ENCODE data around the gene SVIL.
"Not testable (repeated sequence)": the region's sequence is repeated elsewhere in the genome, so short reads cannot be mapped to it uniquely, and the experiment has no call there.

SVIL gene

GRCh38 chr10:29446327-29446726, 188.4 kb downstream of the SVIL start:
- H3K9me3 ChIP-seq (ENCODE audit: control insufficient read depth, insufficient read depth, low read length): no peaks in the 10 kb centered on the region
- no peak overlapping the region for H3K9ac ChIP-seq (ENCODE audit: low read depth, low read length)
- H3K4me3 ChIP-seq (ENCODE audit: low read depth, low read length): no peak overlapping the region
- H3K27me3 ChIP-seq (ENCODE audit: control insufficient read depth, insufficient read depth, low read length): peaks cover 2% of the 10 kb centered on the region
- H3K4me1 ChIP-seq (ENCODE audit: control insufficient read depth, insufficient read depth, low read length): peaks cover 12% of the 10 kb centered on the region
- H3K36me3 ChIP-seq (ENCODE audit: control insufficient read depth, insufficient read depth, low read length): no peaks in the 10 kb centered on the region

DNA sequence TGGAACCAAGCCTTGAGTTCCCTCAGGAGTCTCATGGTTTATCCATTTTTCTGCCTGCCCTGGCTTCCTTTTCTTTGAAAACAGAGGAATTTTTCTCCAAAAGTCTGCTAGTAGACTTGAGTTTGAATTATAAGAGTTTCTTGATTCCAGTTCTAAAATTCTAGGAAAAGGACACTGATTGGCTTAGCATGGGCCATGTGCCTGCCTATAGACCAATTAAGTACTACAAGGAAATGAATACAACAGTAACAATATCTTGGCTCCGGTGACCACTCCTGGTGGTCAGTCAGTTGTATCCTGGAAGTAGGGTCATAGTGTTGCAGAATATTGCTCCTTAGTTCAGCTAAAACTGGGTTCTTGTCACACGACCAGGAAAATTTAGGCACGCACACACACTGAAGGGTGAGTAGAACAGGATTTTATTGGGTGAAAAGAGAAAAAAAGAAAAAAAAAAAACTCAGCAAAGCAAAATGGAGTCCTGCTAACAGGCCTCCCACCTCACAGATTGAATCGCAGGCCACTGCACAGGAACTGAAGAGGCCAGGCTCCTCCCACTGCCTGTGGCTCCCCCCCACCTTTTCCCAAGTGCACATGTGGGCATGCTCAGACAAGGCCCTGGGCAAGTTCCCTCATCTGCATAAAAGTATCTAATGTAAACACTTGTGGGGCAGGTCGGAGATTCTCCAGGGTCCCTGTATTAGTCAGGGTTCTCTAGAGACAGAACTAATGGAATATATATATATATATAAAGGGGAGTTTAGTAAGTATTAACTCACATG, 190.8 kb downstream of the SVIL start:
- H3K4me1 ChIP-seq (ENCODE audit: control insufficient read depth, insufficient read depth, low read length): peaks cover 14% of the 10 kb centered on the region
- H3K4me3 ChIP-seq (ENCODE audit: low read depth, low read length): no peak overlapping the region
- no peak overlapping the region for H3K9ac ChIP-seq (ENCODE audit: low read depth, low read length)
- H3K36me3 ChIP-seq (ENCODE audit: control insufficient read depth, insufficient read depth, low read length): no peaks in the 10 kb centered on the region
- no peaks in the 10 kb centered on the region for H3K9me3 ChIP-seq (ENCODE audit: control insufficient read depth, insufficient read depth, low read length)
- no peaks in the 10 kb centered on the region for H3K27me3 ChIP-seq (ENCODE audit: control insufficient read depth, insufficient read depth, low read length)

DNA sequence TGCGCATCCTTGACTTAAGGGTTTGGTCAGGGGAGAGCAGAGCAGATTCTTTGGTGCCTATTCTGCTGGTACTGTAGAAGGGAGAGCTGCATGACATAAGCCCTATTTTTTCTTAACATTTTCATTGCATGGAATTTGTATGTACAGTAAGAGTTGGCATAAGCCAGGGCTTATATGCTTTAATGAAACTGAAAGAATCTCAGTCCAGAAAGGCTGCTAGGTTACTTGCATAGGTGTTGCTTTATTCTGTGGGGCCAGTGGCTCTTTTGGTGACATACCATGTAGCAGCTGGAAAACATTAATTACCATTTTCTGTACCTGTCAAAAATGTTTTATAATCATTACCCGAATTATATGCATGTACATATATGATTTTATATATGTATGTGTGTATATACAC, 193.8 kb downstream of the SVIL start:
- Histone ChIP-seq H3K4me3 (ENCODE audit: low read depth, low read length) (no peak overlapping the region), H3K4me1 (ENCODE audit: control insufficient read depth, insufficient read depth, low read length) (peaks cover 15% of the 10 kb centered on the region), H3K36me3 (ENCODE audit: control insufficient read depth, insufficient read depth, low read length) (no peaks in the 10 kb centered on the region), H3K27me3 (ENCODE audit: control insufficient read depth, insufficient read depth, low read length) (no peaks in the 10 kb centered on the region), H3K9me3 (ENCODE audit: control insufficient read depth, insufficient read depth, low read length) (no peaks in the 10 kb centered on the region), H3K9ac (ENCODE audit: low read depth, low read length) (no peak overlapping the region)

GRCh38 chr10:29439005-29439404, 195.8 kb downstream of the SVIL start:
- not testable (repeated sequence) for H3K36me3 ChIP-seq (ENCODE audit: control insufficient read depth, insufficient read depth, low read length); H3K9me3 ChIP-seq (ENCODE audit: control insufficient read depth, insufficient read depth, low read length); H3K4me3 ChIP-seq (ENCODE audit: low read depth, low read length); H3K27me3 ChIP-seq (ENCODE audit: control insufficient read depth, insufficient read depth, low read length); H3K9ac ChIP-seq (ENCODE audit: low read depth, low read length)
- peaks cover 18% of the 10 kb centered on the region for H3K4me1 ChIP-seq (ENCODE audit: control insufficient read depth, insufficient read depth, low read length)

- Histone ChIP-seq H3K9me3 (ENCODE audit: control insufficient read depth, insufficient read depth, low read length) (no peaks in the 10 kb centered on the region), H3K9ac (ENCODE audit: low read depth, low read length) (no peak overlapping the region), H3K4me1 (ENCODE audit: control insufficient read depth, insufficient read depth, low read length) (peaks cover 18% of the 10 kb centered on the region), H3K27me3 (ENCODE audit: control insufficient read depth, insufficient read depth, low read length) (no peaks in the 10 kb centered on the region), H3K36me3 (ENCODE audit: control insufficient read depth, insufficient read depth, low read length) (no peaks in the 10 kb centered on the region), H3K4me3 (ENCODE audit: low read depth, low read length) (no peak overlapping the region)
Measured at GRCh38 chr10:29438271-29438670, 196.5 kb downstream of the SVIL start.

GRCh38 chr10:29437871-29438270, 196.9 kb downstream of the SVIL start:
- H3K36me3 ChIP-seq (ENCODE audit: control insufficient read depth, insufficient read depth, low read length): no peaks in the 10 kb centered on the region
- H3K4me3 ChIP-seq (ENCODE audit: low read depth, low read length): no peak overlapping the region
- peaks cover 17% of the 10 kb centered on the region for H3K4me1 ChIP-seq (ENCODE audit: control insufficient read depth, insufficient read depth, low read length)
- H3K9ac ChIP-seq (ENCODE audit: low read depth, low read length): no peak overlapping the region
- no peaks in the 10 kb centered on the region for H3K27me3 ChIP-seq (ENCODE audit: control insufficient read depth, insufficient read depth, low read length)
- H3K9me3 ChIP-seq (ENCODE audit: control insufficient read depth, insufficient read depth, low read length): no peaks in the 10 kb centered on the region

GRCh38 chr10:29435809-29436501, 198.8 kb downstream of the SVIL start:
- Histone ChIP-seq H3K27me3 (ENCODE audit: control insufficient read depth, insufficient read depth, low read length) (no peaks in the 10 kb centered on the region), H3K4me3 (ENCODE audit: low read depth, low read length) (no peak overlapping the region), H3K9ac (ENCODE audit: low read depth, low read length) (no peak overlapping the region), H3K36me3 (ENCODE audit: control insufficient read depth, insufficient read depth, low read length) (no peaks in the 10 kb centered on the region), H3K9me3 (ENCODE audit: control insufficient read depth, insufficient read depth, low read length) (no peaks in the 10 kb centered on the region), H3K4me1 (ENCODE audit: control insufficient read depth, insufficient read depth, low read length) (peaks cover 7% of the 10 kb centered on the region)

- Histone ChIP-seq H3K9me3 (ENCODE audit: control insufficient read depth, insufficient read depth, low read length) (no peaks in the 10 kb centered on the region), H3K36me3 (ENCODE audit: control insufficient read depth, insufficient read depth, low read length) (no peaks in the 10 kb centered on the region), H3K27me3 (ENCODE audit: control insufficient read depth, insufficient read depth, low read length) (no peaks in the 10 kb centered on the region), H3K4me1 (ENCODE audit: control insufficient read depth, insufficient read depth, low read length) (peaks cover 5% of the 10 kb centered on the region), H3K9ac (ENCODE audit: low read depth, low read length) (no peak overlapping the region), H3K4me3 (ENCODE audit: low read depth, low read length) (no peak overlapping the region)
Measured at GRCh38 chr10:29434111-29434510, 200.7 kb downstream of the SVIL start.

DNA sequence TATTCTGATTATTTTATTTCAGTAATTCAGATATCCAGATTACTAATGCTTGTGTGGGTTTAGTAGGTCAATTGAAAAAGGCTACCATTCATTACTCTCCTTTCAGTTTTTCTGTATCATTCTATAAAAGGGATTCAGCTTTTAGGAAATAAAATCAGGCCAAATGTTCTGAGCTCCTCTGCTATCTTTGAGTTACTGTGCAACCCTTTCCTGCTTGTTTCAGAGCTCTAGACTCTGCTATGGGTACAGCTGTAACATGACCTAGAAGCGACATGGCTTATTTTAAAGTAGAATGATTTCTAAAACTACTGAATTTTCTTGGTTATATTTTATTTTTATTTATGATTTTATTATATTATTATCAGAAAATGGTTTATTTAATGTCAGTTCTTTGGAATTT, 203.1 kb downstream of the SVIL start:
- H3K4me1 ChIP-seq (ENCODE audit: control insufficient read depth, insufficient read depth, low read length): peaks cover 5% of the 10 kb centered on the region
- no peaks in the 10 kb centered on the region for H3K27me3 ChIP-seq (ENCODE audit: control insufficient read depth, insufficient read depth, low read length)
- H3K36me3 ChIP-seq (ENCODE audit: control insufficient read depth, insufficient read depth, low read length): no peaks in the 10 kb centered on the region
- H3K9me3 ChIP-seq (ENCODE audit: control insufficient read depth, insufficient read depth, low read length): no peaks in the 10 kb centered on the region
- no peak overlapping the region for H3K4me3 ChIP-seq (ENCODE audit: low read depth, low read length)
- no peak overlapping the region for H3K9ac ChIP-seq (ENCODE audit: low read depth, low read length)

DNA sequence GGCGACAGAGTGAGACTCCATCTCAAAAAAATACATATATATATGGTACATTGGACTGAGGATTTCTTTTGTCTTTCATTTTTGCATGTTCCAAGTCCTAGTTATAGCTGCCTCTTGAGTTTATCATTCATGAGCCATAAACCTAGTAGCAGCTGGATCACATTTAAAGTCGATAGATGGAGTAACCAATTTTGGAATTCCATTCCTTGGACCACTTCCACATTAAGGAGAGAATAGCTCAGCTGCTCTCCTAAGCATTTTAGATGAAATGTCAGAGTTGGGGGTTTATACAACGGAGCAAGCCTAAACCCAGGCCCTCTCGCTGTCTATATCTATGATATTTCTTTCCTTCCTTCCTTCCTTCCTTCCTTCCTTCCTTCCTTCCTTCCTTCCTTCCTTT, 204.7 kb downstream of the SVIL start:
- H3K4me3 ChIP-seq (ENCODE audit: low read depth, low read length): no peak overlapping the region
- no peak overlapping the region for H3K9ac ChIP-seq (ENCODE audit: low read depth, low read length)
- H3K9me3 ChIP-seq (ENCODE audit: control insufficient read depth, insufficient read depth, low read length): no peaks in the 10 kb centered on the region
- H3K4me1 ChIP-seq (ENCODE audit: control insufficient read depth, insufficient read depth, low read length): no peaks in the 10 kb centered on the region
- H3K36me3 ChIP-seq (ENCODE audit: control insufficient read depth, insufficient read depth, low read length): no peaks in the 10 kb centered on the region
- no peaks in the 10 kb centered on the region for H3K27me3 ChIP-seq (ENCODE audit: control insufficient read depth, insufficient read depth, low read length)

- H3K9me3 ChIP-seq (ENCODE audit: control insufficient read depth, insufficient read depth, low read length): no peaks in the 10 kb centered on the region
- H3K27me3 ChIP-seq (ENCODE audit: control insufficient read depth, insufficient read depth, low read length): no peaks in the 10 kb centered on the region
- H3K36me3 ChIP-seq (ENCODE audit: control insufficient read depth, insufficient read depth, low read length): no peaks in the 10 kb centered on the region
- no peaks in the 10 kb centered on the region for H3K4me1 ChIP-seq (ENCODE audit: control insufficient read depth, insufficient read depth, low read length)
- no peak overlapping the region for H3K9ac ChIP-seq (ENCODE audit: low read depth, low read length)
- H3K4me3 ChIP-seq (ENCODE audit: low read depth, low read length): no peak overlapping the region
Measured at GRCh38 chr10:29428486-29428885, 206.3 kb downstream of the SVIL start.

DNA sequence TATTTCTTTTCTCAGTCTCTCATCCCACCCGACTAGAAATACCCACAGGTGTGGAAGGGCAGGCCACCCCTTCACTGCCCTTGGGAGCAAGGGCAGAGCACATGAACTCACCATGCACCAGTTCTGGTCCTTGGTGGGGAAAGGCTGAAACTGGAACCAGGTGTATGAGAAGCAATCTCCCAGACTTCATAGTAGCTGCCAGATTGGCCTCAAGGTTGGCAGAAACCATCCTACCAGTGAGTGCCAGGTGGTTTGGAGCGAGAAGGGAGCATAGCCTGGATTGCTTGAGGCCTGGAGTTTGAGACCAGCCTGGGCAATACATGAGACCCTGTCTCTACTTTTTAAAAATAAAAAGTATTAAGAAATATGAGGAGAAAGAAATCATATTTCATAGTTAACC, 207.1 kb downstream of the SVIL start:
- no peaks in the 10 kb centered on the region for H3K36me3 ChIP-seq (ENCODE audit: control insufficient read depth, insufficient read depth, low read length)
- no peak overlapping the region for H3K9ac ChIP-seq (ENCODE audit: low read depth, low read length)
- no peak overlapping the region for H3K4me3 ChIP-seq (ENCODE audit: low read depth, low read length)
- H3K27me3 ChIP-seq (ENCODE audit: control insufficient read depth, insufficient read depth, low read length): no peaks in the 10 kb centered on the region
- no peaks in the 10 kb centered on the region for H3K9me3 ChIP-seq (ENCODE audit: control insufficient read depth, insufficient read depth, low read length)
- H3K4me1 ChIP-seq (ENCODE audit: control insufficient read depth, insufficient read depth, low read length): no peaks in the 10 kb centered on the region
